GM21381 (cell line): Measurements from ENCODE around the gene NTN4.
"Not testable (repeated sequence)": the region's sequence is repeated elsewhere in the genome, so short reads cannot be mapped to it uniquely, and the experiment has no call there.

Source experiments
- ATAC-seq: cut with Tn5 transposase; IDR thresholded peaks from one replicate; pipeline ENCODE4 v1.9.1; 2021; ENCODE audit warnings: mild to moderate bottlenecking, moderate library complexity; ENCODE audit not compliant: unreplicated experiment

NTN4 gene

GRCh38 chr12:95629392-95629791 is 161.2 kb downstream of the NTN4 start:
- ATAC-seq, result no peak

- no peak for ATAC-seq
These were observed 163.7 kb downstream of the NTN4 start for GRCh38 chr12:95626854-95627253.

GRCh38 chr12:95625012-95625411 is 165.6 kb downstream of the NTN4 start:
- ATAC-seq, result no peak

GRCh38 chr12:95624589-95624988 is 166.0 kb downstream of the NTN4 start:
- no peak for ATAC-seq

- no peak for ATAC-seq
These were observed 166.9 kb downstream of the NTN4 start for GRCh38 chr12:95623554-95624170.

GRCh38 chr12:95622879-95623278 is 167.7 kb downstream of the NTN4 start:
- no peak for ATAC-seq

GRCh38 chr12:95621725-95622124 is 168.8 kb downstream of the NTN4 start:
- ATAC-seq, result no peak

GRCh38 chr12:95620171-95620570 is 170.4 kb downstream of the NTN4 start:
- no peak for ATAC-seq

GRCh38 chr12:95616470-95616869 is 174.1 kb downstream of the NTN4 start:
- not testable (repeated sequence) for ATAC-seq

GRCh38 chr12:95615749-95616148 is 174.8 kb downstream of the NTN4 start:
- ATAC-seq, result no peak

GRCh38 chr12:95614390-95614982 is 176.1 kb downstream of the NTN4 start:
- ATAC-seq, result no peak

- ATAC-seq, result no peak
These were observed 177.5 kb downstream of the NTN4 start for GRCh38 chr12:95613021-95613420.

GRCh38 chr12:95611676-95612309 is 178.8 kb downstream of the NTN4 start:
- ATAC-seq, result no peak

- ATAC-seq, result no peak
These were observed 182.1 kb downstream of the NTN4 start for GRCh38 chr12:95608252-95609033.
